Fibroblast of skin of left quadriceps (primary cell): ENCODE data around the gene IFNA1.
"Not testable (repeated sequence)": the region's sequence is repeated elsewhere in the genome, so short reads cannot be mapped to it uniquely, and the experiment has no call there.

Experiments
- DNase-seq, 2 experiments: peaks; one replicate each; pipeline ENCODE4 v3.0.0-alpha.2; 2013; ENCODE audit warnings: low read depth in 2 of 2

IFNA1 gene

GRCh38 chr9:21449312-21449711, 9.1 kb downstream of the IFNA1 start:
- not testable (repeated sequence) for DNase-seq

GRCh38 chr9:21450733-21451394, 10.6 kb downstream of the IFNA1 start:
- peak; percentile 9 to 12 for DNase-seq

- DNase-seq: no peak
These were observed 12.4 kb downstream of the IFNA1 start for GRCh38 chr9:21452681-21453080.

- DNase-seq: peak; percentile 7 to 9
These were observed 13.9 kb downstream of the IFNA1 start for GRCh38 chr9:21454149-21454548.

GRCh38 chr9:21455320-21455719, 15.1 kb downstream of the IFNA1 start:
- DNase-seq: no peak

GRCh38 chr9:21461377-21461776, 21.1 kb downstream of the IFNA1 start:
- no peak for DNase-seq

- DNase-seq: no peak
These were observed 24.9 kb downstream of the IFNA1 start for GRCh38 chr9:21465138-21465537.

- peak; percentile 37 to 41 for DNase-seq
These were observed 25.8 kb downstream of the IFNA1 start for GRCh38 chr9:21465859-21466518.

- no peak for DNase-seq
These were observed 29.9 kb downstream of the IFNA1 start for GRCh38 chr9:21470126-21470525.

- no peak for DNase-seq
These were observed 33.0 kb downstream of the IFNA1 start for GRCh38 chr9:21473236-21473635.

- DNase-seq: no peak
These were observed 37.2 kb downstream of the IFNA1 start for GRCh38 chr9:21477466-21477865.

- DNase-seq: no peak
These were observed 39.0 kb downstream of the IFNA1 start for GRCh38 chr9:21479152-21479702.

GRCh38 chr9:21481470-21482056, 41.3 kb downstream of the IFNA1 start:
- DNase-seq: no peak

- no peak for DNase-seq
These were observed 42.0 kb downstream of the IFNA1 start, which contains the start of gene IFNE for GRCh38 chr9:21482213-21482612. Gene IFNE, minus strand, starts transcription at chr9:21482313. Its CDS starts 619 bp downstream, at chr9:21481694.
